Endometrial microvascular endothelial cells (primary cell): ENCODE data around the gene NFIC. TPM values are rescaled to one million over a fixed set of nuclear protein-coding genes. Genes with fewer than 3 reads are reported as not detected.
"Not testable (repeated sequence)": the region's sequence is repeated elsewhere in the genome, so short reads cannot be mapped to it uniquely, and the experiment has no call there.

Experiments
- in situ Hi-C: cut with HindIII; loops from 2 replicates; pipeline ENCODE4 v1.10.0; 2017; ENCODE audit warnings: low sequenced_read_pairs, low pct_unique_long_range_greater_than_20kb; ENCODE audit errors: inconsistent ontology term
- total RNA-seq: library from RNA; depleted of rRNA; stranded (reverse); fragments of >200 nt; gene quantifications from one replicate; pipeline ENCODE4 v1.2.3, GENCODE V29; 2015; ENCODE audit errors: inconsistent ontology term

NFIC gene
- total RNA-seq, 1 donor from 2014 or later: 47.2 TPM

GRCh38 chr19:3440082-3440481 lies 73.7 kb downstream of the NFIC start:
- in situ Hi-C loops: no loop called here

DNA sequence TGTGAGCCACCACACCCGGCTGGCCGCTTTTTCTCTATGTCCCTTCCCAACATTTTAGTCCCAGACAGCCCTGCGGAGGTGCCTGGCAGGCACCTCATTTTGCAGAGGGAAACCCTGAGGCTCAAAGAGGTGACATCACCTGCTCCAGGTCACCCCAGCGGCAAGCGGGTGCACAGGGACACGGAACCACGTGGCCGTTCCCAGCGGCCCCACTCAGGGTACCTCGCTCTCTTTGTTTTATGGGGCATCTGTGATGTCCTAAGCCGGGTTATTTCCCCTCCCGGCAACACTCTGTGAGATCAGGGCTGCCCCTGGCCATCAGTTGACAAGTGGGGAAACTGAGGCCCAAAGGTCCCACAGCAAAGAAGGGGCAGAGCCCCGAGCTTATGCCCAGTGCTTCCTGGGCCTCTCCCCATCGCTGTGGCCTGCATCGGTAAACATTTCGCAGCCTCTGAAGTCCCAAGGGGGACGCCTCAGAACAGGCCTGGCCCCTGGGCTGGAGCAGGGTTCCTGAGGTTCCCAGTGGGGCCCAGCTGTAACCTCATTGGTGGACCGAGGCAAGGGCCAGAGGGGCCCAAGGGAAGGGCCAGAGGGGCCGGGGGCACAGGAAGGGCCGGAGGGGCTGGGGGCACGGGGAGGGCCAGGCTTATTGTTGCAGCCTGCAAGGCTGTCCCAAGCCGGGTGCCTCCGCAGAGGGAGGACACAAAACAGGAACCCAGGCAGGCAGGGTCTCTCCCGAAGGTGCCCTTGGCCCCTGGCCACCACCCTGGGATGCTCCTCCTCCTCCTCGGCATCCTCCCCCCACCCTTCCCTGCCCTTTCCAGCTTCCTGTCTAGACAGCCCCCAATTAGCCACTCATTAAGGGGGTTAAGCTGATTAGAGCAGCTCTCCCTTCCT lies 75.0 kb downstream of the NFIC start:
- in situ Hi-C loops: no loop called here

GRCh38 chr19:3441986-3442329 lies 75.6 kb downstream of the NFIC start:
- in situ Hi-C loops: no loop called here

DNA sequence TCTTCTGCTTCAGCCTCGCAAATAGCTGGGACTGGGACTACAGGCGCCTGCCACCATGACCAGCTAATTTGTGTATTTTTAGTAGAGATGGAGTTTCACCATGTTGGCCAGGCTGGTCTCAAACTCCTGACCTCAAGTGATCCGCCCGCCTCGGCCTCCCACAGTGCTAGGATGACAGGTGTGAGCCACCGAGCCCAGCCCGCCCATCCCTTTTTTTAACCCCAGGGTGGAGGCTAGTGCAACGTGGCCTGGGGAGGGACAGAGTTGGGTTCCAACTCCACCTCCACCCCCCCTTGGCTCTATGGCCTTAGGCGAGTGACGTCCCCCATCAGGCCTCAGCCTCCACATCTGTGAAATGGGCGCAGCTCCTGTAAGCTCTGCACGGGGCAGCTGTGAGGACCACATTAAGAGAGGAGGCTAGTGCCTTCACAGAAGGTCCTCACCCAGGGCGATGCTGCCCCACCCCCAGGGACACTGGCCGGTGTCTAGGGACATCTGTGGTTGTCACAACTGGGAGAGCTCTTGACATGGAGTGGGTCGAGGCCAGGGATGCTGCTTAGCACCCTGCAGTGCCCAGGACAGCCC lies 76.2 kb downstream of the NFIC start:
- in situ Hi-C loops: no loop called here

GRCh38 chr19:3443840-3444694 lies 77.7 kb downstream of the NFIC start:
- in situ Hi-C loops: no loop called here

DNA sequence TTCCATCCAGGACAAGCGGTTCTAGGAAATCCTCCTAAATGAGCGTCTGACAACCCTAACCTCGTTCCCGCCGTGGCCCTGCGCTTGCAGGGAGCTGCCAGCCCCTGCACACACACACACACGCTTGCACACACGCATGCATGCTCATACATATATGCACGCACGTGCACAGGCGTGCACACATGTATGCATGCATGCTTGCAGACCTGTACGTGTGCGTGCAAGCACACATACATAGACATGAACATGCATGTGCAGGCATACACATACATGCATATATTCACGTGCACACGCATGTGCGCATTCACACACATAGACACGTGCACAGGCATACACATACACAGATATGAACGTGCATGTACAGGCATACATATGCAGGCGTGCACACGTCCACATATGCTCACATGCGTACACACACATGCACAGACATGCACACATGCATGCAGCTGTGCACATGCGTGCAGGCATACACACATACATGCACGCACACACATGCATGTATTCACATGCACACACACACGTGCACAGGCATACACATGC lies 78.4 kb downstream of the NFIC start:
- in situ Hi-C loops: no loop called here

DNA sequence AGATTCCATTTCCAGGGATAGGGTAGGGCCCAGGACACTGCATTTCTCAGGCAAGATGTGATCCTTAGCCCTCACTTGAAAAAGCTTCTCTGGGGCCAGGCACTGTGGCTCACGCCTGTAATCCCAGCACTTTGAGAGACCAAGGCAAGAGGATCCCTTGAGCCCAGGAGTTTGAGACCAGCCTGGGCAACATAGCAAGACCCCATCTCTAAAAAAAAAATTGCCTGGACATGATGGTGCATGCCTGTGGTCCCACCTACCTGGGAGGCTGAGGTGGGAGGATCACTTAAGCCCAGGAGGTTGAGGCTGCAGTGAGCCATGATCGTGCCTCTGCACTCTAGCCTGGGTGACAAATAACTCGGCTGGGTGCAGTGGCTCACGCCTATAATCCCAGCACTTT lies 80.3 kb downstream of the NFIC start:
- in situ Hi-C loops: not testable (repeated sequence)

- in situ Hi-C loops: no loop called here
Measured at GRCh38 chr19:3448616-3449334, 82.4 kb downstream of the NFIC start.

DNA sequence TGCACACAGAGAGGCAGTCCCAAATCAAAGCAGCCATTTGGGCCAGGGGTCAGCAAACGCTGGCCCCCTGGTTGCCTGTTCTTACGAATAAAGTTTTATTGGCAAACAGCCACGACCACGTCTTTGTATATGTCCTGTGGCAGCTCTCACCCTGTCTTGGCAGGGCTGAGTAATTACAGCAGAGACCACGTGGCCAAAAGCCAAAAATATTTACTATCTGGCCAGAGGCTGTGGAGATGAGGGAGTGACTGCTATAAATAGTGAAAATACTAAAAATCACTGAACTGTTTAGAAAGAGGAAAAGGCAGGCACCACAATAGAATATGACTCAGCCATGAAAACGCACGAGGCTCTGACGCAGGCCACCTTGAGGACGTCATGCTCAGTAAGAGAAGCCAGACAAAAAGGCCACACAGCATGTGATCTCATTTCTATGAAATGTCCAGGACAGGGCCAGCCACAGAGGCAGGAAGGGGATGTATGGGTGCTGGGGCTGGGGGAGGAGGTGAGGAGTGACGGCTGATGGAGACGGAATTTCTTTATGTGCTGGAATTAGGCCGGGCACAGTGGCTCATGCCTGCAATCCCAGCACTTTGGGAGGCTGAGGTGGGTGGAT lies 84.5 kb downstream of the NFIC start:
- in situ Hi-C loops: no loop called here

DNA sequence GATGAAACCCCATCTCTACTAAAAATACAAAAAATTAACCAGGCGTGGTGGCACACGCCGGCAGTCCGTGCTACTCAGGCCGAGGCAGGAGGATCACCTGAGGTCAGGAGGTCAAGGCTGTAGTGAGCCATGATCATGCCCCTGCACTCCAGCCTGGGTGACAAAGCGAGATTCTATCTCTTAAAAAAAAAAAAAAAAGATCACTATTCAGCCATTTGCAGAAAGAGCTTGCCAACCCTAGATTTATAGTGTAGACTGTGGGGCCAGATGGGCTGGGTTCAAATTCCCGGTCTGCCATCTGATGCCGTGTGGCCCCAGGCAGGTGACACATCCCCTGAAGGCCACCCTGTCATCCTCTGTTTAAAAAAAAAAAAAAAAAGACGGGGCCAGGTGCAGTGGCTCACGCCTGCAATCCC lies 85.1 kb downstream of the NFIC start:
- in situ Hi-C loops: no loop called here

GRCh38 chr19:3452171-3452941 lies 86.0 kb downstream of the NFIC start:
- in situ Hi-C loops: no loop called here

GRCh38 chr19:3452942-3453214 lies 86.5 kb downstream of the NFIC start:
- in situ Hi-C loops: not testable (repeated sequence)

DNA sequence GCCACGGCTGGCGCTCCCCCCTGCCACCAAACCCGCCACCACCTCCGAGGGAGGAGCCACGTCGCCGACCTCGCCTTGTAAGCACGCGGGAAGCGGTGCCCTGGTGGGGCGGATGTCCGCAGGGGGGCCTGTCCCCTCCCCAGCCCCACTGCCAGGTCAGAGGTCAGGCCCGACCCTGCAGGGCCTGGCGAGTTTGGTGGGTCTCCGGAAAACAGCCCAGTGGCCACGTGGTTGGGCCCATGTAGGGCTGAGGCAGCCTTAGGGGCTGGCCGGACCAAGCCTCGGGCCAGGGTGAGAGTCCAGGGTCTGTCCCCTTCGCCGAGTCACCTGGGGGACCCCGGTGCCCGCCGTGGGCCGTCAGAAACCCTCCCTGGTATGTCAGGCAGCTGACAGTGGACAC lies 87.5 kb downstream of the NFIC start:
- in situ Hi-C loops: no loop called here

GRCh38 chr19:3454656-3455392 lies 88.4 kb downstream of the NFIC start:
- in situ Hi-C loops: no loop called here

DNA sequence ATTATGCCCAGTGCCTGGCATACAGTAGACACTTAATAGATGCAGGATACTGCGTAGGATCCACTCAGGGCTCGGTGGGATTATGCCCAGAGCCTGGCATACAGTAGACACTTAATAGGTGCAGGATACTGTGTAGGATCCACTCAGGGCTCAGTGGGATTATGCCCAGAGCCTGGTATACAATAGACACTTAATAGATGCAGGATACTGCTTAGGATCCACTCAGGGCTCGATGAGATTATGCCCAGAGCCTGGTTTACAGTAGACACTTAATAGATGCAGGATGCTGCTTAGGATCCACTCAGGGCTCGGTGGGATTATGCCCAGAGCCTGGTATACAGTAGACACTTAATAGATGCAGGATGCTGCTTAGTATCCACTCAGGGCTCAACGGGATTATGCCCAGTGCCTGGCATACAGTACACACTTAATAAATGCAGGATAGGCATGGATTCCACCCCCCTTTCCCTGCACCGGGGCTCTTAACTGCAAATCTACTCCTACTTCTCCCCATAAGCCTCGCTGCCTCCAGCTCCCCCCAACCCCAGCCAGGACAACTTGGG lies 89.1 kb downstream of the NFIC start:
- in situ Hi-C loops: no loop called here

- in situ Hi-C loops: no loop called here
Measured at GRCh38 chr19:3455960-3456601, 89.7 kb downstream of the NFIC start.
